HG02840 (cell line): ENCODE data around the gene RBFOX1.

Source experiments
- ATAC-seq: cut with Tn5 transposase; IDR thresholded peaks from one replicate; pipeline ENCODE4 v1.9.1; 2021; ENCODE audit warnings: mild to moderate bottlenecking, moderate library complexity, moderate number of reproducible peaks; ENCODE audit not compliant: unreplicated experiment, low FRiP score

RBFOX1 gene

GRCh38 chr16:7571366-7571765, 238.7 kb downstream of the RBFOX1 start:
- ATAC-seq = no peak

GRCh38 chr16:7577588-7577987, 244.9 kb downstream of the RBFOX1 start:
- ATAC-seq = no peak

GRCh38 chr16:7579454-7579853, 246.8 kb downstream of the RBFOX1 start:
- ATAC-seq = no peak

- no peak for ATAC-seq
These were observed 248.5 kb downstream of the RBFOX1 start for GRCh38 chr16:7581175-7581574.

- no peak for ATAC-seq
These were observed 250.8 kb downstream of the RBFOX1 start for GRCh38 chr16:7583396-7583795.

- no peak for ATAC-seq
These were observed 251.9 kb downstream of the RBFOX1 start for GRCh38 chr16:7584561-7584960.

GRCh38 chr16:7585705-7586104, 253.1 kb downstream of the RBFOX1 start:
- no peak for ATAC-seq

GRCh38 chr16:7590934-7591333, 258.3 kb downstream of the RBFOX1 start:
- ATAC-seq = no peak

- ATAC-seq = no peak
These were observed 263.7 kb downstream of the RBFOX1 start for GRCh38 chr16:7596308-7596707.

GRCh38 chr16:7597677-7598076, 265.0 kb downstream of the RBFOX1 start:
- no peak for ATAC-seq

GRCh38 chr16:7601100-7601499, 268.5 kb downstream of the RBFOX1 start:
- no peak for ATAC-seq

GRCh38 chr16:7602291-7602950, 269.8 kb downstream of the RBFOX1 start:
- ATAC-seq = no peak

- no peak for ATAC-seq
These were observed 273.2 kb downstream of the RBFOX1 start for GRCh38 chr16:7605812-7606211.

GRCh38 chr16:7612671-7613070, 280.0 kb downstream of the RBFOX1 start:
- ATAC-seq = no peak

GRCh38 chr16:7613518-7613917, 280.9 kb downstream of the RBFOX1 start:
- no peak for ATAC-seq

- ATAC-seq = no peak
These were observed 281.6 kb downstream of the RBFOX1 start for GRCh38 chr16:7614021-7614795.

- no peak for ATAC-seq
These were observed 282.9 kb downstream of the RBFOX1 start for GRCh38 chr16:7615565-7615964.

- no peak for ATAC-seq
These were observed 292.5 kb downstream of the RBFOX1 start for GRCh38 chr16:7624871-7625766.

GRCh38 chr16:7628981-7629380, 296.3 kb downstream of the RBFOX1 start:
- no peak for ATAC-seq

- no peak for ATAC-seq
These were observed 296.9 kb downstream of the RBFOX1 start for GRCh38 chr16:7629571-7629970.

GRCh38 chr16:7637446-7637845, 304.8 kb downstream of the RBFOX1 start:
- no peak for ATAC-seq
